ENCODE measurements around the gene FERMT3.
"Not testable (repeated sequence)": the region's sequence is repeated elsewhere in the genome, so short reads cannot be mapped to it uniquely, and the experiment has no call there.

FERMT3 gene

GRCh38 chr11:64235437-64236161, 29.1 kb downstream of the FERMT3 start:
- DNase-seq (ENCODE audit: low read depth in 2 of 2), result no peak

GRCh38 chr11:64237484-64237951, 31.0 kb downstream of the FERMT3 start:
- no peak for DNase-seq (ENCODE audit: low read depth in 2 of 2)

- no peak for DNase-seq (ENCODE audit: low read depth in 2 of 2)
Measured at GRCh38 chr11:64238076-64238475, 31.6 kb downstream of the FERMT3 start.

GRCh38 chr11:64238999-64239398, 32.5 kb downstream of the FERMT3 start:
- no peak for DNase-seq (ENCODE audit: low read depth in 2 of 2)

GRCh38 chr11:64239662-64240434, 33.3 kb downstream of the FERMT3 start:
- DNase-seq (ENCODE audit: low read depth in 2 of 2), result no peak

- peak; percentile 98 to 99 for DNase-seq (ENCODE audit: low read depth in 2 of 2)
Measured at GRCh38 chr11:64240435-64241240, 34.1 kb downstream of the FERMT3 start, which contains the start of gene FKBP2. TSS of gene FKBP2 (plus strand) at chr11:64241095. CDS start at chr11:64242388, 1,293 bp downstream.

GRCh38 chr11:64241241-64241490, 34.6 kb downstream of the FERMT3 start:
- peak in 1 of 2 donors; percentile 99 for DNase-seq (ENCODE audit: low read depth in 2 of 2)

GRCh38 chr11:64241491-64242374, 35.2 kb downstream of the FERMT3 start:
- peak in 1 of 2 donors; percentile 100 for DNase-seq (ENCODE audit: low read depth in 2 of 2)

GRCh38 chr11:64243236-64243854, 36.8 kb downstream of the FERMT3 start:
- no peak for DNase-seq (ENCODE audit: low read depth in 2 of 2)

GRCh38 chr11:64244107-64244506, 37.6 kb downstream of the FERMT3 start:
- DNase-seq (ENCODE audit: low read depth in 2 of 2), result no peak

- no peak for DNase-seq (ENCODE audit: low read depth in 2 of 2)
Measured at GRCh38 chr11:64244966-64245365, 38.4 kb downstream of the FERMT3 start.

GRCh38 chr11:64245401-64245796, 38.9 kb downstream of the FERMT3 start:
- DNase-seq (ENCODE audit: low read depth in 2 of 2), result no peak

GRCh38 chr11:64245797-64246620, 39.5 kb downstream of the FERMT3 start:
- DNase-seq (ENCODE audit: low read depth in 2 of 2), result peak; percentile 71 to 73

- not testable (repeated sequence) for DNase-seq (ENCODE audit: low read depth in 2 of 2)
Measured at GRCh38 chr11:64246621-64246870, 40.0 kb downstream of the FERMT3 start.

GRCh38 chr11:64246871-64247728, 40.6 kb downstream of the FERMT3 start, which contains the start of gene PPP1R14B:
TSS of gene PPP1R14B (minus strand) at chr11:64246943. CDS start at chr11:64246673, 270 bp downstream.
- peak; percentile 74 to 77 for DNase-seq (ENCODE audit: low read depth in 2 of 2)

GRCh38 chr11:64247729-64248531, 41.4 kb downstream of the FERMT3 start:
- no peak for DNase-seq (ENCODE audit: low read depth in 2 of 2)

- no peak for DNase-seq (ENCODE audit: low read depth in 2 of 2)
Measured at GRCh38 chr11:64248578-64248977, 42.1 kb downstream of the FERMT3 start.

GRCh38 chr11:64249038-64249437, 42.5 kb downstream of the FERMT3 start:
- no peak for DNase-seq (ENCODE audit: low read depth in 2 of 2)

All from stimulated activated CD8-positive, alpha-beta memory T cell treated with anti-CD3 and anti-CD28 coated beads, Interleukin-15, amount 100 ng/mL, for 48 hours (primary cell).